Activated naive CD8-positive, alpha-beta T cell treated with anti-CD3 and anti-CD28 coated beads, Interleukin-2, amount 10 ng/mL, durations not matched to agents 7 days and 5 days (primary cell): ENCODE results near the gene CYTH1. TPM values are rescaled to one million over a fixed set of nuclear protein-coding genes. Genes with fewer than 3 reads are reported as not detected.

Experiments used
- ATAC-seq: fragments of 150-1000 bp; cut with Tn5 transposase; one replicate; pipeline ENCODE4 v1.10.0; 2021; ENCODE audit warnings: low read depth, moderate library complexity
- POLR2A ChIA-PET: fragments of 350-600 bp; sonication (Branson Sonifier 250); formaldehyde crosslinking; loops from one replicate; lab custom pipeline; 2021; ENCODE audit warnings: antibody characterized with exemption; lab: Charles Lee
- DNase-seq: peaks from one replicate; pipeline ENCODE4 v3.0.0; 2021
- H3K27ac Mint-ChIP-seq: one replicate; pipeline ENCODE4 v1.8.0; 2022; ENCODE audit warnings: mild to moderate bottlenecking, mixed read lengths
- H3K27me3 Mint-ChIP-seq: one replicate; pipeline ENCODE4 v1.8.0; 2022; ENCODE audit warnings: mild to moderate bottlenecking, moderate library complexity, mixed read lengths
- H3K36me3 Mint-ChIP-seq: one replicate; pipeline ENCODE4 v1.8.0; 2021; ENCODE audit warnings: mild to moderate bottlenecking, mixed read lengths
- H3K4me1 Mint-ChIP-seq: one replicate; pipeline ENCODE4 v1.8.0; 2021; ENCODE audit warnings: mixed read lengths
- H3K4me3 Mint-ChIP-seq: one replicate; pipeline ENCODE4 v1.8.0; 2022; ENCODE audit warnings: mild to moderate bottlenecking, moderate library complexity, mixed read lengths
- H3K9me3 Mint-ChIP-seq: one replicate; pipeline ENCODE4 v1.8.0; 2021; ENCODE audit warnings: mixed read lengths
- total RNA-seq, 2 experiments: library from RNA; stranded (reverse); gene quantifications; one replicate each; pipeline ENCODE4 v1.2.3, GENCODE V29; 2021

Gene CYTH1
- total RNA-seq, 2 experiments from 2014 or later: 180 to 200 TPM

DNA sequence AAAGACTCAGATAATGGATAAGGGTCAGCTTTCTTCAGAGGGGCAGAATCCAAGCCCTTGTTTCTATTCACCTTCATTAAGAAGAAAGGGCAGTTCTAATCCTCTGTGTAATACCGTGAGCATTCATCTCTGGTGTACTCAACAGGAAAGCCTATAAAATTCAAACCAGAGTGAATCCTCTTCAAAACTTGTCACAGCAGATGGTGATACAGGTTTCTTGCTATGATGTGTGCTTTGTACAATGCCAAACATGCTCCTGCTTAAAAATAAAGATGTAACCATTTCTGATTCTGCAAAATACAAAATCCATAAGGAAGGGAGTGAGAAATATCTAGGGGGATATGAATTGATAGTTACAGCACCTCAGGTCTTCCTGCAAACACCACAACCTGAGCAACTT is 49.7 kb downstream of the CYTH1 start:
- Mint-ChIP-seq H3K9me3 (no peaks in the 10 kb centered on the region), H3K4me3 (no peak overlapping the region), H3K36me3 (peaks cover 4% of the 10 kb centered on the region), H3K27ac (peak overlapping the region; percentile 18), H3K27me3 (no peaks in the 10 kb centered on the region), H3K4me1 (peaks cover 68% of the 10 kb centered on the region)
- ATAC-seq (no peak), DNase-seq (no peak)
- POLR2A ChIA-PET: no interaction called here

DNA sequence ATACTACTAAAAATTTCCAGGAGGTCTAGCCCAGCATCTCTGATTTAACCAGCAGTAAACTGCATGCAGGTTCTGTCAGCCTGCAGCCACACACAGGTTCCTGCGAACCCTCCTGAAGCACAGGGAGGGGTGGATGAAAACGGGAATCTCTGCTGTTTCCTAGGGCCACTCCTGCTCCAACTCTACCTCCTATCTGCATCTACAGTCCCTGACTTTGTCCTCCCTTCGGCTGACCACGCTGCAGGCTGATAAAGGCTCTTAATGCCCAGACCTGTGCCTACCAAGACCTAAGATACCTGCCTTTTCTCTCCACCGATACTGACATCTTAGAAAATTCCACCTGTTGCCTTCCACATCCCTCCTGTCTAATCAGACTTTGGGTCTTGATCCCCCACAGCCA is 50.2 kb downstream of the CYTH1 start:
- POLR2A ChIA-PET: no interaction called here
- ATAC-seq (no peak), DNase-seq (no peak)
- H3K4me1 Mint-ChIP-seq: peaks cover 69% of the 10 kb centered on the region
- peaks cover 6% of the 10 kb centered on the region for H3K36me3 Mint-ChIP-seq
- no peaks in the 10 kb centered on the region for H3K9me3 Mint-ChIP-seq
- no peaks in the 10 kb centered on the region for H3K27me3 Mint-ChIP-seq
- H3K4me3 Mint-ChIP-seq: no peak overlapping the region
- peak overlapping the region; percentile 18 for H3K27ac Mint-ChIP-seq

DNA sequence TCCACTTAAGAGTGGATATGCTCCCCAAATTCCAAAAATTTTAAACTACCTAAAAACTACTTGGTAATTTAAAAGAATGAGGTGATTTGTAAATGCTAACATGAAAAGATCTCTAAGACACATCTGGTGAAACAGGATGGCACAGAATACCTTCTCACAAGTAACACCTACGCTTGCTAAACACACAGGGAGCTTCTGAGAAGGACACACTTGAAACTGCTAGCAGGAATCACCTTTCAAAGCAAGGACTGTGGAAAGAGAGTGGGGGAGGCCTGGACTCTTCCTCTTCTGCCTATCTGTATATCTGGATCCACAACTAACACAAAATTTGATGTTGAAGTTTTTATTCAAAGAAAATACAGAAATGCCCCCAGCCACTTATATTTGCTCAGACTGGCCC is 52.4 kb downstream of the CYTH1 start:
- peaks cover 12% of the 10 kb centered on the region for H3K36me3 Mint-ChIP-seq
- peaks cover 70% of the 10 kb centered on the region for H3K4me1 Mint-ChIP-seq
- no peaks in the 10 kb centered on the region for H3K9me3 Mint-ChIP-seq
- ATAC-seq (no peak), DNase-seq (no peak)
- no peak overlapping the region for H3K27ac Mint-ChIP-seq
- no peak overlapping the region for H3K4me3 Mint-ChIP-seq
- POLR2A ChIA-PET: no interaction called here
- no peaks in the 10 kb centered on the region for H3K27me3 Mint-ChIP-seq

DNA sequence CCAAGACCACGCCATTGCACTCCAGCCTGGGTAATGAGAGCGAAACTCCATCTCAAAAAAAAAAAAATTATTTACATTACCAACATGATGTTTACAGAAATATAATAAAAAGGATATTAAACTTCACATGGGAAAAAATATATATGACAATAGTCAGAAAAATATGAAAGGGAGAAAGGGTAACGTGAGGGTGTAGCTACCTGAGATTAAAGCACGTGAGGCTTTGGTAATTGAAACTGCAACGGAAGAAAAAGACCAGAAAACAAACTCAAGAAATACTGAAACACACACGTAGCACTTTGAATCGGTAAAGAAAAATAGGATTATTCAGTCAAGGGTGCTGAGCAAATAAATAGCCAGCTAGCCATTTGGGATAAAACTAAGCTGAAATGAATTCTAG is 53.6 kb downstream of the CYTH1 start:
- Mint-ChIP-seq H3K36me3 (peaks cover 12% of the 10 kb centered on the region), H3K27me3 (no peaks in the 10 kb centered on the region), H3K27ac (no peak overlapping the region)

DNA sequence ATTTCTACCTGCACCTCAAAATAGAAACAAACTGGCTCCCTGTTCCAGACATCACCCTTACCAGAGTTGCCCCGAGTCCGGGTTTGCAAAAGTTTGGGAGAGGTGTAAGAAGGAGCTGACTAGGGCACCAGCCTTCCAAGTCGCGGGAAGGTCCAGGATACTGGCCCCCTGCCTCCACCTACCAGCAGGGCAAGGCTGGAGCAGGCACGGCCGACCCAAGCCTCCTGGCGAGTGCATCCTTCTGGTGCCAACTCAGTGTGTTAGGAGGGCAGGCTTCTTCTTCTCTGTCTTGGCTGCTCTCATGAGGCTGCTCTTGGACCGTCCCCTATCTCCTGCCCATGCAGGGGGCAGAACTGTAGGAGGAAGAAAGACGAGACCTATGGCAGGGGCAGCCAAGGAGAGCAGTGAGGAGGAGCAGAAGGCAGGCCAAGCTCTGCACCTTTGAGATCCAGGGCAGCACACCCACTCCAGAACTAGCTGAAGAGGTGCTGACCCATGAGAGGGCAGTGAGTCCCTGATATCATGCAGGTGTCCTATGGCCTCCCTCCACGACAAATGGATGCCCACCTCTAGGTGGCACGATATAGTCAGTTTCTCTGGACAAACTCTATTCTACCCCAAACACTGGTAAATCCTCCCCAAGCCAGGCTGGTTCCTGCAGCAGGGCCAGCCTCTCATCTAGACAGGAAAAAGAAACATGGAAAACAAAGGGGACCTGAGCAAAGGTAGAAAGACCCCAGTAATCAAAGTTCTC is 54.4 kb downstream of the CYTH1 start:
- no peak for DNase-seq
- Mint-ChIP-seq H3K4me3 (peak overlapping the region; percentile 76), H3K27ac (peak overlapping the region; percentile 87), H3K27me3 (no peaks in the 10 kb centered on the region), H3K9me3 (no peaks in the 10 kb centered on the region), H3K4me1 (peaks cover 71% of the 10 kb centered on the region), H3K36me3 (peaks cover 12% of the 10 kb centered on the region)
- ATAC-seq: no peak
- POLR2A ChIA-PET: interaction anchor here (1.2 to 3.0 kb wide), 2 partner anchors 8 to 18 kb away, joined by 3 to 21 read pairs; no protein-coding TSS in a partner anchor

More for the DNA sequence above, 53.6 kb downstream of the CYTH1 start:
- Mint-ChIP-seq H3K9me3 (no peaks in the 10 kb centered on the region), H3K4me3 (no peak overlapping the region), H3K4me1 (peaks cover 73% of the 10 kb centered on the region)
- no peak for ATAC-seq
- POLR2A ChIA-PET: interaction anchor here (0.7 to 1.1 kb wide), 2 partner anchors 13 to 51 kb away, joined by 3 to 4 read pairs; no protein-coding TSS in a partner anchor
- DNase-seq: no peak

DNA sequence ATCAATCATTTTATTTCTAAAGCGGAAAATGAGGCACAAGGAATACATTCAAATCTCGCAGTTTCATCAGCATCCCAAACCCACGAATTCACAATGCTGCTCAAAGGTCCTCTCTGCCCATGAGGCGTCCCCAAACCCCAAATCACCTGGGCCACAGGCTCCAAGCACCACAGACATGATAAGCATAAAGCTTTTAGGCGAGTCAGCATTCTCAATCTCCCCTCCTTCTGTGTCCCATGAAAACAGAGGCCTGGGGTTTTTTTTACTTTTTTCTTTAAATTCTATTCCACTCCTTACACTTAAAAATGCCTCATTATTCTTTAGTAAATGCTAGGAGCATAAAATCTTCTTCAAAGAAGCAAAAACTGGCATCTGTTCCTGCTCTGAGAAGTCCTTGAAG is 55.0 kb downstream of the CYTH1 start:
- peak overlapping the region; percentile 76 for H3K4me3 Mint-ChIP-seq
- no peaks in the 10 kb centered on the region for H3K9me3 Mint-ChIP-seq
- H3K27ac Mint-ChIP-seq: peak overlapping the region; percentile 87
- no peaks in the 10 kb centered on the region for H3K27me3 Mint-ChIP-seq
- peaks cover 71% of the 10 kb centered on the region for H3K4me1 Mint-ChIP-seq
- POLR2A ChIA-PET: interaction anchor here (1.2 to 3.0 kb wide), 2 partner anchors 9 to 17 kb away, joined by 3 to 21 read pairs; no protein-coding TSS in a partner anchor
- peaks cover 10% of the 10 kb centered on the region for H3K36me3 Mint-ChIP-seq
- ATAC-seq: no peak
- DNase-seq: no peak

DNA sequence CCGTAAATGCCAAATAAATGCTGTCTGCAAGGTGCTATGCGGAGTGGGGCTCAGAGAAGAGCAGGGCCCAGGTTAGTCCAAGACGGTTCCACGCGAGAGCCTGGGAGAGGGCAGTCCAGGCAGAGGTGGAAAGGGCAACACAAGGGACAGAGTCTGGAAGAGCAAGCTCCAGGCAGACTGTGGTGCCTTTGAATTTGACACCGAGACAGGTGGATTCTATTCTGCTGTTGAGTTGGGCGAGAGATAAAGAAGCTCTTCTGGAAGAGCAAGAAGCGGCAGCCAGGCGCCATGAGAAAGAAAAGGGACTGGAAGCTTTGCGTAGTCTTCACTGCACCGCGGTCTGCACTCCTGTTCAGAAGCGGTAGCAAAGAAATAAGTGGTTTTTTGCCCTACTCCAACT is 55.6 kb downstream of the CYTH1 start:
- H3K27me3 Mint-ChIP-seq: no peaks in the 10 kb centered on the region
- ATAC-seq (no peak), DNase-seq (no peak)
- H3K27ac Mint-ChIP-seq: peak overlapping the region; percentile 87
- H3K9me3 Mint-ChIP-seq: no peaks in the 10 kb centered on the region
- POLR2A ChIA-PET: interaction anchor here (1.1 to 3.0 kb wide), 6 partner anchors 9 to 53 kb away, joined by 3 to 21 read pairs (median 5); no protein-coding TSS in a partner anchor
- peaks cover 70% of the 10 kb centered on the region for H3K4me1 Mint-ChIP-seq
- H3K4me3 Mint-ChIP-seq: peak overlapping the region; percentile 76
- H3K36me3 Mint-ChIP-seq: peaks cover 10% of the 10 kb centered on the region

DNA sequence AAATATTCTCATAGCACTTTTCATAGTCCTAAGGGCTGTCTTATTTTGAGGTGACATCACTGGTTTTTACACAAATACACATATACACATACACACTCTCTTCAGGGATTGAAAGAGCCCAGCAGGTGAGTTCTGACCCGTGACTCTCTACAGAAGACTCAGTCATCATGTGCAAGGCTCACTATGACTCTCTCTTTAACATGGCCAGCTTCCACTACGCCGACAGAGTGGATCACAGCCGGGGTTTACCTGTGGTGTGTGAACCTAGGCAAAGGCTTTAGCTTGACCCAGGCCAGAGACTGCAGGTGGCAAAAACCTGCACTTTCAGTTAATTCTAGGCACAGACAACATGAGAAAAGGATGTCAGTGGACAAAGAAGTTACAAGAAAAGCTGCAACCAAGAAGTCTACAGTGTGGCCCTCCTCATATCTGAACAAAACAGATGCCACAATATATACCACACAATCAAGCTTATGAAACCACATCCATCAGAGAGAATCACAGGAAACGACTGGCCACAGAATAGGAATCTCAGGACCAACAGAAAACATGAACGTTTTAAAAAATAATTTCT is 56.5 kb downstream of the CYTH1 start:
- POLR2A ChIA-PET: interaction anchor here (0.5 to 3.0 kb wide), 10 partner anchors 9 to 162 kb away, joined by 3 to 21 read pairs (median 4); no protein-coding TSS in a partner anchor
- peak overlapping the region; percentile 87 for H3K27ac Mint-ChIP-seq
- peaks cover 68% of the 10 kb centered on the region for H3K4me1 Mint-ChIP-seq
- peak overlapping the region; percentile 76 for H3K4me3 Mint-ChIP-seq
- no peaks in the 10 kb centered on the region for H3K27me3 Mint-ChIP-seq
- peak; percentile 72 for ATAC-seq
- H3K36me3 Mint-ChIP-seq: peaks cover 8% of the 10 kb centered on the region
- DNase-seq: no peak
- no peaks in the 10 kb centered on the region for H3K9me3 Mint-ChIP-seq

DNA sequence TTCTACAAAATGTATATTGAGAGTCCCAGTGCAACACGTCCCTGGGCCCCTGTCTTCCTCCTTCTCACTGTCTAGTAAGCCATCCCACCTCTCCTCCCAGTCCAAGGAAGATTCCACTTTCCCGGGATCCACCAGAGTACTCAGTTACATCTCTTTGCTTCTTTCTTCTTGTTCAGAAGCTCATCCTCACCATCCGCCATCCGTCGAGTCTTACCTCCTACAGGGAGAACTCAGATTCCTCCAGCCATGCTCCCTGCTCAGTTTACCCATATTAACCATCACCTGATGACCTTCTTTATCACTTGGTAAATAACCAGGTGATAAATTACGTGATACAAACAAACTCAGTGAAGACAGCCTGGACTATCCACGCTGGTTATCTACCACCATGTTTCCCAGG is 57.1 kb downstream of the CYTH1 start:
- POLR2A ChIA-PET: interaction anchor here (0.8 to 3.0 kb wide), 5 partner anchors 11 to 49 kb away, joined by 3 to 21 read pairs (median 4); no protein-coding TSS in a partner anchor
- Mint-ChIP-seq H3K27ac (peak overlapping the region; percentile 87), H3K36me3 (peaks cover 8% of the 10 kb centered on the region), H3K9me3 (no peaks in the 10 kb centered on the region), H3K4me3 (peak overlapping the region; percentile 76), H3K4me1 (peaks cover 70% of the 10 kb centered on the region), H3K27me3 (no peaks in the 10 kb centered on the region)
- DNase-seq (no peak), ATAC-seq (no peak)

DNA sequence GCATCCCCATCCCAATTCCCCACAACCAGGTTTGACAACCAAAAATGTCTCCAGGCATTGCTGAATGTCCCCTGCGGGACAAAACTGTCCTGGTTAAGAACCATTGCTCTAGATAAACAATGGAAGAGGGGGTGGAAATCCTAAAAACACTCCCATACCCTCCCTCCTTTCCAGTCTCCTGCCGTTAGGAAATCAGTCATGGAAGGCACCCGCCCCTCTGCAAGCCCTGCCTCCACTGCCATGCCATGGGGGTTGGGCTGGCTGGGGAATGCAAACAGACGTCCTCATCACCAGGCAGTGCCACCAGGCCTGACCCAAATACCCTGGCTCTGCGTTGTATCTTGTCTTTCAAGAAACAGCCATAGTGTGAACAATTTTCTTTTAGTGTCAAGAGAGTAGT is 57.5 kb downstream of the CYTH1 start:
- POLR2A ChIA-PET: interaction anchor here (0.9 kb wide), 1 partner anchor 15 kb away, joined by 3 read pairs; no protein-coding TSS in a partner anchor
- Mint-ChIP-seq H3K4me3 (no peak overlapping the region), H3K9me3 (no peaks in the 10 kb centered on the region), H3K36me3 (peaks cover 8% of the 10 kb centered on the region), H3K27ac (no peak overlapping the region), H3K4me1 (peaks cover 72% of the 10 kb centered on the region), H3K27me3 (no peaks in the 10 kb centered on the region)
- DNase-seq: no peak
- ATAC-seq: no peak

DNA sequence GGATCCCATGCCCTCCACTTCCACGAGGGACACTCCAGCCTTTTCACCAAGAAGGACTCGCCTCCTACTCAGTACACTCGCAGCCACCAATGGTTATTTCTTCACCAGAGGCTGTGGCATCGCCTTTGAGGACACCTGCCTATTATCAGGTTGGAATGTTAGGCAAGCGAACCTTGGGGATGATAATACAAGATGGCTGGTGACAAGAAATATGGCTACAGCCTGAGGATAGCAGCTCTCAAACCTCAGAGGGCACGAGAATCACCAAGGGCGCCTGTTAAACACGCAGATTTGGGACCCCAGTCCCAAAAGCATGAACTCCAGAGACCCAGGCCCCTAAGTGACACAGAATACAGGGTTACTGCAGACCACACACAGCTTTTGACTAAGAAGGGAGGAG is 58.1 kb downstream of the CYTH1 start:
- Mint-ChIP-seq H3K4me3 (no peak overlapping the region), H3K27ac (no peak overlapping the region), H3K4me1 (peaks cover 72% of the 10 kb centered on the region), H3K36me3 (peaks cover 8% of the 10 kb centered on the region), H3K27me3 (no peaks in the 10 kb centered on the region), H3K9me3 (no peaks in the 10 kb centered on the region)
- no peak for DNase-seq
- ATAC-seq: no peak
- POLR2A ChIA-PET: interaction anchor here (0.9 kb wide), 1 partner anchor 14 kb away, joined by 3 read pairs; no protein-coding TSS in a partner anchor

DNA sequence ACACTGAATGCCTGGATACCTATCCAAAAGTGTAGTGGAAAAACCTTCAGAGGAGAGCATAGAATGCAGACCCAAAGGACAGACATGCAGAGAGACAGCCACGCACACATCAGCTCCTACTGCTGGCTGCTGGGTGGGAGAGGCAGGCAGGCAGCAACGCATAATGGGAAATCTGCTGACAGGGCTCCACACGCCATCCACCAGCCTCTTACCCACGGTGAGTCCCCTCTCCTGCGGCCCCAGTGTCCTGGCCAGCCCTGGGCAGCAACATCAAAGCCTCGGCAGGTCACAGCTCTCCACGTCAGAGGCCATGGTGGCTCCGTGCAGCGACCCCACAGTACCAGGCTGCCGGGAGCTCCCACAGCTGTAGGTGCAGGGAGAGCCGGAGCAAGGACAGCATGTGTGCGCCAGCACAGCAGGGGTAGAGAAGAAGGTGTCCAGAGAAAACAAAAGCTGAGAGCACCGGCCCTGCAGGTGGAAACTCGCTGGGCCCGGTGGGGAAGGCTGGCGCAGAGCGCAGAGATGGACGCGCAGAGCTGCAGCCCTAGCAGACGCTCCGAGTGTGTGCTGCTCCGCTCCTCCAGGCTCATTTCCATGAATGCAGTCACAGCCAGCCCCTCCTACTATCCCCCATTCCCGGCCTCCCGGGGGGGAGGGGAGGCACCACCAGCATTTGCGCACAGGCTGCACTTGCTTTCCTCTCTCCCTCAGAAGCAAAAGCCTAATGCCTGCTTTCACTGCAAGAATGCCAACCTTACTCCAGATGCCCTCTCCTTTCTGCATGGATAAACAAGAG is 58.9 kb downstream of the CYTH1 start:
- Mint-ChIP-seq H3K27me3 (no peaks in the 10 kb centered on the region), H3K4me1 (peaks cover 76% of the 10 kb centered on the region), H3K36me3 (peaks cover 8% of the 10 kb centered on the region), H3K4me3 (no peak overlapping the region), H3K9me3 (no peaks in the 10 kb centered on the region), H3K27ac (peak overlapping the region; percentile 36)
- DNase-seq (no peak), ATAC-seq (no peak)
- POLR2A ChIA-PET: interaction anchor here (1.6 kb wide), 1 partner anchor 46 kb away, joined by 3 read pairs; no protein-coding TSS in a partner anchor
